GM12878 (cell line): Measurements from ENCODE around the gene RNF113B. TPM values are rescaled to one million over a fixed set of nuclear protein-coding genes. Genes with fewer than 3 reads are reported as not detected.

ENCODE experiments used
- ATAC-seq: fragments of 200-7000 bp; cut with Tn5 transposase; 3 replicates; pipeline ENCODE4 v1.9.1; 2020; ENCODE audit warnings: mild to moderate bottlenecking, moderate library complexity
- BruUV-seq: library from RNA; stranded (reverse); fragments of 400-500 nt; replicated peaks from 2 replicates; lab custom pipeline; 2021; lab: Mats Ljungman, UMichigan
- CTCF ChIA-PET: fragments of 300-600 bp; sonication (Branson Sonifier 250); formaldehyde crosslinking; extraction: SDS; loops from one replicate; lab custom pipeline; 2021; ENCODE audit warnings: inconsistent platforms; lab: Yijun Ruan, JAX
- POLR2A ChIA-PET: fragments of 350-600 bp; formaldehyde crosslinking; extraction: SDS; loops from one replicate; lab custom pipeline; 2021; ENCODE audit warnings: inconsistent platforms; lab: Charles Lee
- RAD21 ChIA-PET: fragments of 300-600 bp; sonication (Branson Sonifier 250); formaldehyde crosslinking; loops from one replicate; lab custom pipeline; 2023; ENCODE audit warnings: antibody characterized with exemption; ENCODE audit not compliant: unreplicated experiment; lab: Charles Lee
- SMC1A ChIA-PET: fragments of 300-600 bp; sonication (Branson Sonifier 250); formaldehyde crosslinking; loops from one replicate; lab custom pipeline; 2023; ENCODE audit not compliant: unreplicated experiment, uncharacterized antibody; lab: Charles Lee
- DNase-seq: peaks from one replicate; pipeline ENCODE4 v3.0.0-alpha.2; 2011; ENCODE audit warnings: low read depth, low spot score
- FAIRE-seq: peaks from 3 replicates; lab custom pipeline; 2011; peaks lifted over from hg19 to GRCh38; lab: Jason Lieb, UNC
- H2AFZ ChIP-seq: 2 replicates; pipeline ENCODE4 v1.6.0; 2011; ENCODE audit warnings: low read depth, low read length, control low read depth; ENCODE audit not compliant: control insufficient read depth
- H3K27ac ChIP-seq: 2 replicates; pipeline ENCODE4 v1.5.1; 2011; ENCODE audit warnings: control low read depth; ENCODE audit not compliant: control insufficient read depth, insufficient read depth
- H3K27me3 ChIP-seq, 2 experiments: replicated peaks in 1 of 2; 2 replicates each; pipeline versions ENCODE4 v1.6.0 to v1.6.1; 2011; ENCODE audit warnings: low read length in 1 of 2; ENCODE audit not compliant: control insufficient read depth in 2 of 2, insufficient read depth in 2 of 2
- H3K36me3 ChIP-seq, 2 experiments: 2 replicates each; pipeline ENCODE4 v1.5.1; 2011; ENCODE audit warnings: low read length in 1 of 2; ENCODE audit not compliant: control insufficient read depth in 2 of 2, insufficient read depth in 2 of 2
- H3K4me1 ChIP-seq: 2 replicates; pipeline ENCODE4 v1.6.1; 2011; ENCODE audit warnings: mild to moderate bottlenecking, low read length, moderate library complexity, mixed read lengths; ENCODE audit not compliant: control insufficient read depth, insufficient read depth
- H3K4me2 ChIP-seq: 2 replicates; pipeline ENCODE4 v1.6.0; 2011; ENCODE audit warnings: control low read depth; ENCODE audit not compliant: control insufficient read depth, insufficient read depth
- H3K4me3 ChIP-seq: fragments of 200-600 bp; sonication (generic); 2 replicates; pipeline ENCODE4 v1.5.1; 2016
- H3K79me2 ChIP-seq: 2 replicates; pipeline ENCODE4 v1.6.0; 2011; ENCODE audit warnings: low read length; ENCODE audit not compliant: control insufficient read depth, insufficient read depth
- H3K9ac ChIP-seq: 2 replicates; pipeline ENCODE4 v1.8.0; 2011; ENCODE audit warnings: low read length, control low read depth, mixed read lengths; ENCODE audit not compliant: control insufficient read depth, insufficient read depth
- H3K9me3 ChIP-seq: replicated peaks from 3 replicates; pipeline ENCODE4 v1.5.1; 2011; ENCODE audit warnings: mild to moderate bottlenecking, low read length; ENCODE audit not compliant: control insufficient read depth, insufficient read depth
- H4K20me1 ChIP-seq: 2 replicates; pipeline ENCODE4 v1.6.0; 2011; ENCODE audit not compliant: control insufficient read depth, insufficient read depth
- EED ChIP-seq: sonication (generic); IDR thresholded peaks from 2 replicates; pipeline ENCODE4 v1.6.1; 2016; ENCODE audit warnings: antibody characterized with exemption, low read depth
- GATAD2B ChIP-seq: fragments of 450-650 bp; conservative IDR thresholded peaks from 2 replicates; pipeline ENCODE4 v1.6.1; 2017; ENCODE audit warnings: low read depth, mild to moderate bottlenecking, moderate library complexity
- MXI1 ChIP-seq: fragments of 150-350 bp; IDR thresholded peaks from 2 replicates; pipeline ENCODE4 v1.6.1; 2011; ENCODE audit warnings: low read depth, mild to moderate bottlenecking, inconsistent platforms, low read length, improper control_type of control experiment
- NBN ChIP-seq: fragments of 450-650 bp; IDR thresholded peaks from 2 replicates; pipeline ENCODE4 v1.6.1; 2016
- TAF1 ChIP-seq: IDR thresholded peaks from 2 replicates; pipeline ENCODE4 v1.6.1; 2011; ENCODE audit warnings: mild to moderate bottlenecking, low read depth, low read length, borderline replicate concordance
- ZBTB33 ChIP-seq: fragments of 450-650 bp; IDR thresholded peaks from 2 replicates; pipeline ENCODE4 v1.6.1; 2017; ENCODE audit warnings: mild to moderate bottlenecking
- WGBS: methylation state at CpG from one replicate; pipeline ENCODE4 v1.1.6; 2016; ENCODE audit warnings: low lambda C conversion rate; ENCODE audit not compliant: insufficient replicate concordance, insufficient coverage; ENCODE audit errors: missing lambda C conversion rate; 5-methylcytosine and 5-hydroxymethylcytosine counted together
- in situ Hi-C: fragments of 300-500 bp; cut with MboI; formaldehyde crosslinking; loops from 9 replicates; pipeline ENCODE4 v1.14.3; 2018; ENCODE audit warnings: mixed read lengths
- intact Hi-C: fragments of 100-400 bp; cut with micrococcal nuclease; formaldehyde crosslinking; loops from one replicate; pipeline ENCODE4 v1.14.2; 2022; ENCODE audit not compliant: unreplicated experiment
- polyA plus RNA-seq, 11 experiments: library from polyadenylated mRNA; depleted of rRNA in 4 of 11; unstranded in 6 of 11; stranded (reverse) in 5 of 11; fragments of >200 nt; fragmentation: Nextera tagmentation in 4 of 11; fragmentation: Illumina TruSeq in 1 of 11; extraction: Ambion mirVana in 4 of 11; extraction: Trizol in 1 of 11; gene quantifications; 1 replicate in 1 of 11; 2 replicates in 10 of 11; pipeline versions ENCODE4 v1.2.1 to v1.2.3, GENCODE V29; 2011 to 2016; ENCODE audit warnings: inconsistent platforms in 2 of 11, missing spikeins in 2 of 11, low read depth in 1 of 11
- total RNA-seq, 4 experiments: library from RNA; depleted of rRNA in 3 of 4; stranded (reverse); fragments of >200 nt in 3 of 4; fragmentation: Illumina TruSeq in 1 of 4; extraction: Trizol in 1 of 4; gene quantifications; 2 replicates each; pipeline versions ENCODE4 v1.2.1 to v1.2.3, GENCODE V29; 2013 to 2021
- TF ChIP-seq, protein P1 (sequence below): fragments of 450-650 bp; IDR thresholded peaks from 2 replicates; pipeline ENCODE4 v1.6.1; 2016; ENCODE audit warnings: mild to moderate bottlenecking, moderate library complexity, borderline replicate concordance

RNF113B gene
- total and polyA plus RNA-seq, 10 of the 15 experiments (the other 5 are each of a cell fraction or from before 2014, with no cell fraction given): not detected

GRCh38 chr13:98144027-98144741 lies 32.9 kb downstream of the RNF113B start:
- in situ Hi-C loops: no loop called here
- POLR2A ChIA-PET: no interaction called here

More at GRCh38 chr13:98144027-98144741, 32.9 kb downstream of the RNF113B start:
- Histone ChIP-seq H3K9me3 (no peaks in the 10 kb centered on the region), H2AFZ (no peak overlapping the region), H4K20me1 (no peaks in the 10 kb centered on the region), H3K79me2 (no peaks in the 10 kb centered on the region), H3K36me3 (no peaks in the 10 kb centered on the region), H3K4me1 (no peaks in the 10 kb centered on the region), H3K4me3 (peak overlapping the region; percentile 50; the same call in 1 of the 2 replicates), H3K27ac (no peak overlapping the region), H3K4me2 (peak overlapping the region; percentile 48; the same call in 1 of the 2 replicates), H3K27me3 (peaks cover 3 to 4% of the 10 kb centered on the region in 2 experiments; a peak in 3 of 4 replicates), H3K9ac (0 out of 2 replicates have a peak overlapping the region, but pooled peaks have one; percentile 16)
- SMC1A ChIA-PET: interaction anchor here (1.2 to 1.6 kb wide), 2 partner anchors 73 to 278 kb away, joined by 3 to 6 read pairs; no protein-coding TSS in a partner anchor
- no peak for DNase-seq
- no peak for FAIRE-seq
- ATAC-seq: no peak
- intact Hi-C loops: loop anchor here (10.0 kb wide), 2 partner anchors 241 to 531 kb away; no protein-coding TSS in a partner anchor
- BruUV-seq: TSS peak; percentile 52
- CTCF ChIA-PET: interaction anchor here (0.5 to 0.9 kb wide), 4 partner anchors 11 to 301 kb away, joined by 3 to 4 read pairs (median 3); no protein-coding TSS in a partner anchor
- TF ChIP-seq NBN (0 out of 2 replicates have a peak, but pooled peaks have one; percentile 28), TAF1 (no peak), ZBTB33 (no peak), GATAD2B (no peak), MXI1 (0 out of 2 replicates have a peak, but pooled peaks have one; percentile 25), EED (no peak)
- TF ChIP-seq, protein P1, sequence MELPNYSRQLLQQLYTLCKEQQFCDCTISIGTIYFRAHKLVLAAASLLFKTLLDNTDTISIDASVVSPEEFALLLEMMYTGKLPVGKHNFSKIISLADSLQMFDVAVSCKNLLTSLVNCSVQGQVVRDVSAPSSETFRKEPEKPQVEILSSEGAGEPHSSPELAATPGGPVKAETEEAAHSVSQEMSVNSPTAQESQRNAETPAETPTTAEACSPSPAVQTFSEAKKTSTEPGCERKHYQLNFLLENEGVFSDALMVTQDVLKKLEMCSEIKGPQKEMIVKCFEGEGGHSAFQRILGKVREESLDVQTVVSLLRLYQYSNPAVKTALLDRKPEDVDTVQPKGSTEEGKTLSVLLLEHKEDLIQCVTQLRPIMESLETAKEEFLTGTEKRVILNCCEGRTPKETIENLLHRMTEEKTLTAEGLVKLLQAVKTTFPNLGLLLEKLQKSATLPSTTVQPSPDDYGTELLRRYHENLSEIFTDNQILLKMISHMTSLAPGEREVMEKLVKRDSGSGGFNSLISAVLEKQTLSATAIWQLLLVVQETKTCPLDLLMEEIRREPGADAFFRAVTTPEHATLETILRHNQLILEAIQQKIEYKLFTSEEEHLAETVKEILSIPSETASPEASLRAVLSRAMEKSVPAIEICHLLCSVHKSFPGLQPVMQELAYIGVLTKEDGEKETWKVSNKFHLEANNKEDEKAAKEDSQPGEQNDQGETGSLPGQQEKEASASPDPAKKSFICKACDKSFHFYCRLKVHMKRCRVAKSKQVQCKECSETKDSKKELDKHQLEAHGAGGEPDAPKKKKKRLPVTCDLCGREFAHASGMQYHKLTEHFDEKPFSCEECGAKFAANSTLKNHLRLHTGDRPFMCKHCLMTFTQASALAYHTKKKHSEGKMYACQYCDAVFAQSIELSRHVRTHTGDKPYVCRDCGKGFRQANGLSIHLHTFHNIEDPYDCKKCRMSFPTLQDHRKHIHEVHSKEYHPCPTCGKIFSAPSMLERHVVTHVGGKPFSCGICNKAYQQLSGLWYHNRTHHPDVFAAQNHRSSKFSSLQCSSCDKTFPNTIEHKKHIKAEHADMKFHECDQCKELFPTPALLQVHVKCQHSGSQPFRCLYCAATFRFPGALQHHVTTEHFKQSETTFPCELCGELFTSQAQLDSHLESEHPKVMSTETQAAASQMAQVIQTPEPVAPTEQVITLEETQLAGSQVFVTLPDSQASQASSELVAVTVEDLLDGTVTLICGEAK: no peak
- 20% methylated on average over 19 of the region's 21 CpGs for WGBS
- RAD21 ChIA-PET: interaction anchor here (0.7 to 1.5 kb wide), 10 partner anchors 56 to 301 kb away, joined by 3 to 4 read pairs (median 3); no protein-coding TSS in a partner anchor
